GM21576 (cell line): ENCODE results near the gene ACSS1.

ENCODE experiments used
- ATAC-seq: cut with Tn5 transposase; IDR thresholded peaks from one replicate; pipeline ENCODE4 v1.9.1; 2021; ENCODE audit warnings: mild to moderate bottlenecking, moderate library complexity; ENCODE audit not compliant: unreplicated experiment

ACSS1 gene

GRCh38 chr20:25079171-25079570 is 21.2 kb upstream of the ACSS1 start:
- ATAC-seq, result no peak

- no peak for ATAC-seq
These were observed 20.7 kb upstream of the ACSS1 start for GRCh38 chr20:25078662-25079061.

GRCh38 chr20:25077610-25078169 is 19.8 kb upstream of the ACSS1 start:
- no peak for ATAC-seq

GRCh38 chr20:25076731-25077609 is 19.0 kb upstream of the ACSS1 start:
- ATAC-seq, result no peak

- no peak for ATAC-seq
These were observed 18.3 kb upstream of the ACSS1 start for GRCh38 chr20:25076201-25076600.

GRCh38 chr20:25073544-25073943 is 15.6 kb upstream of the ACSS1 start:
- ATAC-seq, result no peak

- ATAC-seq, result no peak
These were observed 14.4 kb upstream of the ACSS1 start for GRCh38 chr20:25072226-25072811.

GRCh38 chr20:25071734-25072133 is 13.8 kb upstream of the ACSS1 start:
- no peak for ATAC-seq

GRCh38 chr20:25070821-25071473 is 13.0 kb upstream of the ACSS1 start:
- ATAC-seq, result no peak

GRCh38 chr20:25067102-25067987 is 9.4 kb upstream of the ACSS1 start:
- ATAC-seq, result no peak

- no peak for ATAC-seq
These were observed 8.4 kb upstream of the ACSS1 start for GRCh38 chr20:25066386-25066785.

GRCh38 chr20:25065625-25066338 is 7.8 kb upstream of the ACSS1 start:
- no peak for ATAC-seq

GRCh38 chr20:25065072-25065624 is 7.2 kb upstream of the ACSS1 start:
- ATAC-seq, result no peak

GRCh38 chr20:25064561-25065071 is 6.7 kb upstream of the ACSS1 start:
- no peak for ATAC-seq

- no peak for ATAC-seq
These were observed 6.0 kb upstream of the ACSS1 start for GRCh38 chr20:25063981-25064380.

- no peak for ATAC-seq
These were observed 5.6 kb upstream of the ACSS1 start for GRCh38 chr20:25063546-25063945.

GRCh38 chr20:25062841-25063240 is 4.9 kb upstream of the ACSS1 start:
- ATAC-seq, result no peak

- ATAC-seq, result no peak
These were observed 4.0 kb upstream of the ACSS1 start for GRCh38 chr20:25061821-25062530.
